ENCODE data around the gene CACNA2D3.

CACNA2D3 gene

GRCh38 chr3:54349231-54349652 lies 226.9 kb downstream of the CACNA2D3 start:
- DNase-seq: no peak

GRCh38 chr3:54349691-54350090 lies 227.3 kb downstream of the CACNA2D3 start:
- Histone ChIP-seq H3K4me1 (ENCODE audit: low read length) (no peaks in the 10 kb centered on the region), H3K27ac (ENCODE audit: low read length) (no peak overlapping the region), H3K9me2 (replicated peaks; ENCODE audit: insufficient read depth, low read length) (no peaks in the 10 kb centered on the region), H3K4me2 (ENCODE audit: low read depth, low read length) (no peak overlapping the region), H3K79me2 (ENCODE audit: low read length) (no peaks in the 10 kb centered on the region), H3K4me3 (ENCODE audit: low read length) (no peak overlapping the region), H3F3A (ENCODE audit: insufficient read depth, low read length) (no peaks in the 10 kb centered on the region), H4K20me1 (ENCODE audit: insufficient read depth, low read length) (no peaks in the 10 kb centered on the region), H3K27me3 (replicated peaks; ENCODE audit: insufficient read depth, low read length) (no peaks in the 10 kb centered on the region), H2AFZ (ENCODE audit: low read length) (no peak overlapping the region), H3K36me3 (replicated peaks; ENCODE audit: insufficient read depth, low read length) (no peaks in the 10 kb centered on the region), H3K9me3 (replicated peaks; ENCODE audit: insufficient read depth, low read length) (no peaks in the 10 kb centered on the region), H3K9ac (ENCODE audit: low read length) (no peak overlapping the region)
- TF ChIP-seq EZH2phosphoT487 (IDR thresholded peaks at IDR 0.05; ENCODE audit: low read length) (no peak), EZH2 (optimal IDR thresholded peaks at IDR 0.05; ENCODE audit: low read depth, low read length) (no peak)
- TF ChIP-seq, protein P1, sequence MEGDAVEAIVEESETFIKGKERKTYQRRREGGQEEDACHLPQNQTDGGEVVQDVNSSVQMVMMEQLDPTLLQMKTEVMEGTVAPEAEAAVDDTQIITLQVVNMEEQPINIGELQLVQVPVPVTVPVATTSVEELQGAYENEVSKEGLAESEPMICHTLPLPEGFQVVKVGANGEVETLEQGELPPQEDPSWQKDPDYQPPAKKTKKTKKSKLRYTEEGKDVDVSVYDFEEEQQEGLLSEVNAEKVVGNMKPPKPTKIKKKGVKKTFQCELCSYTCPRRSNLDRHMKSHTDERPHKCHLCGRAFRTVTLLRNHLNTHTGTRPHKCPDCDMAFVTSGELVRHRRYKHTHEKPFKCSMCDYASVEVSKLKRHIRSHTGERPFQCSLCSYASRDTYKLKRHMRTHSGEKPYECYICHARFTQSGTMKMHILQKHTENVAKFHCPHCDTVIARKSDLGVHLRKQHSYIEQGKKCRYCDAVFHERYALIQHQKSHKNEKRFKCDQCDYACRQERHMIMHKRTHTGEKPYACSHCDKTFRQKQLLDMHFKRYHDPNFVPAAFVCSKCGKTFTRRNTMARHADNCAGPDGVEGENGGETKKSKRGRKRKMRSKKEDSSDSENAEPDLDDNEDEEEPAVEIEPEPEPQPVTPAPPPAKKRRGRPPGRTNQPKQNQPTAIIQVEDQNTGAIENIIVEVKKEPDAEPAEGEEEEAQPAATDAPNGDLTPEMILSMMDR (IDR thresholded peaks at IDR 0.05; ENCODE audit: low read length): no peak
- no peak for DNase-seq

More at GRCh38 chr3:54349231-54349652, 226.9 kb downstream of the CACNA2D3 start:
- Histone ChIP-seq H3K27me3 (replicated peaks; ENCODE audit: insufficient read depth, low read length) (no peaks in the 10 kb centered on the region), H3K4me2 (ENCODE audit: low read depth, low read length) (no peak overlapping the region), H3K4me3 (ENCODE audit: low read length) (no peak overlapping the region), H3K9me2 (replicated peaks; ENCODE audit: insufficient read depth, low read length) (no peaks in the 10 kb centered on the region), H3K4me1 (ENCODE audit: low read length) (no peaks in the 10 kb centered on the region), H2AFZ (ENCODE audit: low read length) (no peak overlapping the region), H3K9me3 (replicated peaks; ENCODE audit: insufficient read depth, low read length) (no peaks in the 10 kb centered on the region), H4K20me1 (ENCODE audit: insufficient read depth, low read length) (no peaks in the 10 kb centered on the region), H3K27ac (ENCODE audit: low read length) (no peak overlapping the region), H3K9ac (ENCODE audit: low read length) (no peak overlapping the region), H3K79me2 (ENCODE audit: low read length) (no peaks in the 10 kb centered on the region), H3F3A (ENCODE audit: insufficient read depth, low read length) (no peaks in the 10 kb centered on the region), H3K36me3 (replicated peaks; ENCODE audit: insufficient read depth, low read length) (no peaks in the 10 kb centered on the region)
- TF ChIP-seq, protein P1 (IDR thresholded peaks at IDR 0.05; ENCODE audit: low read length): no peak
- TF ChIP-seq EZH2phosphoT487 (IDR thresholded peaks at IDR 0.05; ENCODE audit: low read length): no peak
- no peak for TF ChIP-seq EZH2 (optimal IDR thresholded peaks at IDR 0.05; ENCODE audit: low read depth, low read length)

GRCh38 chr3:54353546-54353945 lies 231.2 kb downstream of the CACNA2D3 start:
- no peaks in the 10 kb centered on the region for H3K79me2 ChIP-seq (ENCODE audit: low read length)
- 0 out of 2 replicates have a peak, but pooled peaks cover 7% of the 10 kb centered on the region for H3K4me1 ChIP-seq (ENCODE audit: low read length)
- no peaks in the 10 kb centered on the region for H3F3A ChIP-seq (ENCODE audit: insufficient read depth, low read length)
- H3K9me3 ChIP-seq (replicated peaks; ENCODE audit: insufficient read depth, low read length): no peaks in the 10 kb centered on the region
- no peak overlapping the region for H3K9ac ChIP-seq (ENCODE audit: low read length)
- no peaks in the 10 kb centered on the region for H3K9me2 ChIP-seq (replicated peaks; ENCODE audit: insufficient read depth, low read length)
- no peak overlapping the region for H3K4me3 ChIP-seq (ENCODE audit: low read length)
- no peaks in the 10 kb centered on the region for H3K27me3 ChIP-seq (replicated peaks; ENCODE audit: insufficient read depth, low read length)
- DNase-seq: no peak
- no peak overlapping the region for H3K27ac ChIP-seq (ENCODE audit: low read length)
- H3K36me3 ChIP-seq (replicated peaks; ENCODE audit: insufficient read depth, low read length): no peaks in the 10 kb centered on the region
- H3K4me2 ChIP-seq (ENCODE audit: low read depth, low read length): no peak overlapping the region
- H4K20me1 ChIP-seq (ENCODE audit: insufficient read depth, low read length): no peaks in the 10 kb centered on the region
- H2AFZ ChIP-seq (ENCODE audit: low read length): no peak overlapping the region
- TF ChIP-seq EZH2 (optimal IDR thresholded peaks at IDR 0.05; ENCODE audit: low read depth, low read length): no peak
- no peak for TF ChIP-seq EZH2phosphoT487 (IDR thresholded peaks at IDR 0.05; ENCODE audit: low read length)
- TF ChIP-seq, protein P1 (IDR thresholded peaks at IDR 0.05; ENCODE audit: low read length): no peak
